GM12878 (cell line): Measurements from ENCODE around the gene KIAA0930. TPM values are rescaled to one million over a fixed set of nuclear protein-coding genes. Genes with fewer than 3 reads are reported as not detected.

Source experiments
- ATAC-seq: fragments of 200-7000 bp; cut with Tn5 transposase; 3 replicates; pipeline ENCODE4 v1.9.1; 2020; ENCODE audit warnings: mild to moderate bottlenecking, moderate library complexity
- BruUV-seq: library from RNA; stranded (reverse); fragments of 400-500 nt; replicated peaks from 2 replicates; lab custom pipeline; 2021; lab: Mats Ljungman, UMichigan
- CTCF ChIA-PET: fragments of 300-600 bp; sonication (Branson Sonifier 250); formaldehyde crosslinking; extraction: SDS; loops from one replicate; lab custom pipeline; 2021; ENCODE audit warnings: inconsistent platforms; lab: Yijun Ruan, JAX
- POLR2A ChIA-PET: fragments of 350-600 bp; formaldehyde crosslinking; extraction: SDS; loops from one replicate; lab custom pipeline; 2021; ENCODE audit warnings: inconsistent platforms; lab: Charles Lee
- RAD21 ChIA-PET: fragments of 300-600 bp; sonication (Branson Sonifier 250); formaldehyde crosslinking; loops from one replicate; lab custom pipeline; 2023; ENCODE audit warnings: antibody characterized with exemption; ENCODE audit not compliant: unreplicated experiment; lab: Charles Lee
- SMC1A ChIA-PET: fragments of 300-600 bp; sonication (Branson Sonifier 250); formaldehyde crosslinking; loops from one replicate; lab custom pipeline; 2023; ENCODE audit not compliant: unreplicated experiment, uncharacterized antibody; lab: Charles Lee
- DNase-seq: peaks from one replicate; pipeline ENCODE4 v3.0.0-alpha.2; 2011; ENCODE audit warnings: low read depth, low spot score
- FAIRE-seq: peaks from 3 replicates; lab custom pipeline; 2011; peaks lifted over from hg19 to GRCh38; lab: Jason Lieb, UNC
- H2AFZ ChIP-seq: 2 replicates; pipeline ENCODE4 v1.6.0; 2011; ENCODE audit warnings: low read depth, low read length, control low read depth; ENCODE audit not compliant: control insufficient read depth
- H3K27ac ChIP-seq: 2 replicates; pipeline ENCODE4 v1.5.1; 2011; ENCODE audit warnings: control low read depth; ENCODE audit not compliant: control insufficient read depth, insufficient read depth
- H3K27me3 ChIP-seq, 2 experiments: replicated peaks in 1 of 2; 2 replicates each; pipeline versions ENCODE4 v1.6.0 to v1.6.1; 2011; ENCODE audit warnings: low read length in 1 of 2; ENCODE audit not compliant: control insufficient read depth in 2 of 2, insufficient read depth in 2 of 2
- H3K36me3 ChIP-seq, 2 experiments: 2 replicates each; pipeline ENCODE4 v1.5.1; 2011; ENCODE audit warnings: low read length in 1 of 2; ENCODE audit not compliant: control insufficient read depth in 2 of 2, insufficient read depth in 2 of 2
- H3K4me1 ChIP-seq: 2 replicates; pipeline ENCODE4 v1.6.1; 2011; ENCODE audit warnings: mild to moderate bottlenecking, low read length, moderate library complexity, mixed read lengths; ENCODE audit not compliant: control insufficient read depth, insufficient read depth
- H3K4me2 ChIP-seq: 2 replicates; pipeline ENCODE4 v1.6.0; 2011; ENCODE audit warnings: control low read depth; ENCODE audit not compliant: control insufficient read depth, insufficient read depth
- H3K4me3 ChIP-seq: fragments of 200-600 bp; sonication (generic); 2 replicates; pipeline ENCODE4 v1.5.1; 2016
- H3K79me2 ChIP-seq: 2 replicates; pipeline ENCODE4 v1.6.0; 2011; ENCODE audit warnings: low read length; ENCODE audit not compliant: control insufficient read depth, insufficient read depth
- H3K9ac ChIP-seq: 2 replicates; pipeline ENCODE4 v1.8.0; 2011; ENCODE audit warnings: low read length, control low read depth, mixed read lengths; ENCODE audit not compliant: control insufficient read depth, insufficient read depth
- H3K9me3 ChIP-seq: replicated peaks from 3 replicates; pipeline ENCODE4 v1.5.1; 2011; ENCODE audit warnings: mild to moderate bottlenecking, low read length; ENCODE audit not compliant: control insufficient read depth, insufficient read depth
- H4K20me1 ChIP-seq: 2 replicates; pipeline ENCODE4 v1.6.0; 2011; ENCODE audit not compliant: control insufficient read depth, insufficient read depth
- CEBPZ ChIP-seq: fragments of 150-350 bp; IDR thresholded peaks from 2 replicates; pipeline ENCODE4 v1.6.1; 2016; ENCODE audit warnings: low read depth, low read length
- CHD1 ChIP-seq: IDR thresholded peaks from 2 replicates; pipeline ENCODE4 v1.6.1; 2012; ENCODE audit warnings: low read depth, low read length, improper control_type of control experiment
- EGR1 ChIP-seq, 2 experiments: IDR thresholded peaks; 1 replicate in 1 of 2; 2 replicates in 1 of 2; pipeline ENCODE4 v1.6.1; 2011 to 2012; ENCODE audit warnings: low read depth in 2 of 2, low read length in 2 of 2, borderline replicate concordance in 1 of 2, mild to moderate bottlenecking in 1 of 2, moderate library complexity in 1 of 2
- ETV6 ChIP-seq, 2 experiments: fragments of 450-650 bp in 1 of 2; IDR thresholded peaks in 1 of 2; conservative IDR thresholded peaks in 1 of 2; 2 replicates each; pipeline ENCODE4 v1.6.1; 2014; ENCODE audit warnings: antibody characterized with exemption in 1 of 2, borderline replicate concordance in 1 of 2, low read depth in 1 of 2, mild to moderate bottlenecking in 1 of 2, moderate library complexity in 1 of 2
- NBN ChIP-seq: fragments of 450-650 bp; IDR thresholded peaks from 2 replicates; pipeline ENCODE4 v1.6.1; 2016
- RAD51 ChIP-seq: fragments of 450-650 bp; IDR thresholded peaks from 2 replicates; pipeline ENCODE4 v1.6.1; 2016; ENCODE audit warnings: moderate library complexity, mild to moderate bottlenecking, inconsistent platforms
- RB1 ChIP-seq: fragments of 450-650 bp; formaldehyde crosslinking; IDR thresholded peaks from 2 replicates; pipeline ENCODE4 v1.6.1; 2017; ENCODE audit warnings: mild to moderate bottlenecking, borderline replicate concordance
- SP1 ChIP-seq: IDR thresholded peaks from one replicate; pipeline ENCODE4 v1.6.1; 2011; ENCODE audit warnings: low read depth, low read length
- SREBF1 ChIP-seq: IDR thresholded peaks from 2 replicates; pipeline ENCODE4 v1.6.1; 2012; ENCODE audit warnings: mild to moderate bottlenecking, low read length
- SREBF2 ChIP-seq: IDR thresholded peaks from 2 replicates; pipeline ENCODE4 v1.6.1; 2012; ENCODE audit warnings: mild to moderate bottlenecking, low read length
- TBL1XR1 ChIP-seq: IDR thresholded peaks from 2 replicates; pipeline ENCODE4 v1.6.1; 2012; ENCODE audit warnings: low read depth, low read length, improper control_type of control experiment
- ZNF217 ChIP-seq: fragments of 450-650 bp; IDR thresholded peaks from 2 replicates; pipeline ENCODE4 v1.6.1; 2017; ENCODE audit warnings: antibody characterized with exemption, mild to moderate bottlenecking
- WGBS: methylation state at CpG from one replicate; pipeline ENCODE4 v1.1.6; 2016; ENCODE audit warnings: low lambda C conversion rate; ENCODE audit not compliant: insufficient replicate concordance, insufficient coverage; ENCODE audit errors: missing lambda C conversion rate; 5-methylcytosine and 5-hydroxymethylcytosine counted together
- in situ Hi-C: fragments of 300-500 bp; cut with MboI; formaldehyde crosslinking; loops from 9 replicates; pipeline ENCODE4 v1.14.3; 2018; ENCODE audit warnings: mixed read lengths
- intact Hi-C: fragments of 100-400 bp; cut with micrococcal nuclease; formaldehyde crosslinking; loops from one replicate; pipeline ENCODE4 v1.14.2; 2022; ENCODE audit not compliant: unreplicated experiment
- polyA plus RNA-seq, 11 experiments: library from polyadenylated mRNA; depleted of rRNA in 4 of 11; unstranded in 6 of 11; stranded (reverse) in 5 of 11; fragments of >200 nt; fragmentation: Nextera tagmentation in 4 of 11; fragmentation: Illumina TruSeq in 1 of 11; extraction: Ambion mirVana in 4 of 11; extraction: Trizol in 1 of 11; gene quantifications; 1 replicate in 1 of 11; 2 replicates in 10 of 11; pipeline versions ENCODE4 v1.2.1 to v1.2.3, GENCODE V29; 2011 to 2016; ENCODE audit warnings: inconsistent platforms in 2 of 11, missing spikeins in 2 of 11, low read depth in 1 of 11
- total RNA-seq, 4 experiments: library from RNA; depleted of rRNA in 3 of 4; stranded (reverse); fragments of >200 nt in 3 of 4; fragmentation: Illumina TruSeq in 1 of 4; extraction: Trizol in 1 of 4; gene quantifications; 2 replicates each; pipeline versions ENCODE4 v1.2.1 to v1.2.3, GENCODE V29; 2013 to 2021

Gene KIAA0930
- total and polyA plus RNA-seq, 10 of the 15 experiments (the other 5 are each of a cell fraction or from before 2014, with no cell fraction given): 3.6 to 125 (median 46.3) TPM

DNA sequence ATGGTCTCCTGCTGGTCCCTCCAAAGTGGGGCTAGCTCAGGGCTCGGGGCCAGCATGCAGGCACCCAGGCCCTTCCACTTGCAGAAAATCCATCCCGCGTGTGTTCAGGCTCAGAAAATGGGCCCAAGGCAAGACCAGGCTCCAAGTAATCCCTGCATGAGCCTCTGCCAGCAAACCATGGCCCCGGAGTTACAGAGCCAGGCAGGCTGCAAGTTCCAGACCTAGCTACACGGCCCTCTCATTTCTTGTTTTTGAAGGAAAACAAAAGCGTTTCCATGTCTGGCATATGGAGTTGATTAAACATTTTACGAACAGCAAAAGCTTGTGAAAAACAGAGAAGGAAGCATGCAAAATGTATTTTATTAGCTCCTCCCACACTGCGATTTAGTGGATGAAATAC is 29.7 kb downstream of the KIAA0930 start:
- H3K36me3 ChIP-seq: peaks cover 2 to 18% of the 10 kb centered on the region in 2 experiments; a peak in 3 of 4 replicates
- RAD21 ChIA-PET: no interaction called here

More for the DNA sequence above, 29.7 kb downstream of the KIAA0930 start:
- no peak overlapping the region for H2AFZ ChIP-seq
- peaks cover 12% of the 10 kb centered on the region for H3K79me2 ChIP-seq
- H4K20me1 ChIP-seq: no peaks in the 10 kb centered on the region; the same call in 1 of the 2 replicates
- POLR2A ChIA-PET: no interaction called here
- no peaks in the 10 kb centered on the region for H3K27me3 ChIP-seq
- no peaks in the 10 kb centered on the region for H3K9me3 ChIP-seq
- SMC1A ChIA-PET: no interaction called here
- H3K4me3 ChIP-seq: no peak overlapping the region
- WGBS: 88% methylated on average over 8 of the region's 8 CpGs
- no peak overlapping the region for H3K4me2 ChIP-seq
- no peak overlapping the region for H3K27ac ChIP-seq
- ATAC-seq: no peak
- in situ Hi-C loops: no loop called here
- no peak for DNase-seq
- peaks cover 7% of the 10 kb centered on the region for H3K4me1 ChIP-seq
- no peak for FAIRE-seq
- no TSS peak for BruUV-seq
- TF ChIP-seq SP1 (no peak), CEBPZ (no peak), SREBF1 (no peak), CHD1 (no peak), RB1 (no peak), TBL1XR1 (no peak), SREBF2 (no peak), EGR1 (IDR thresholded peaks at IDR 0.05; ENCODE audit: borderline replicate concordance in 1 of 2, low read depth in 2 of 2, low read length in 2 of 2) (no peak), ETV6 (conservative IDR thresholded peaks at IDR 0.05 in 1 of 2, IDR thresholded peaks at IDR 0.05 in 1 of 2; ENCODE audit: borderline replicate concordance in 1 of 2, low read depth in 1 of 2) (no peak), NBN (no peak), ZNF217 (no peak), RAD51 (no peak)
- intact Hi-C loops: no loop called here
- no peak overlapping the region for H3K9ac ChIP-seq
- CTCF ChIA-PET: interaction anchor here (0.6 to 1.4 kb wide), 2 partner anchors 52 to 83 kb away, joined by 4 read pairs; no protein-coding TSS in a partner anchor
